ENCODE measurements around the gene MON1B.
A peak's percentile ranks its signal among the peaks of the same experiment; 100 is the strongest.
"Not testable (repeated sequence)": the region's sequence is repeated elsewhere in the genome, so short reads cannot be mapped to it uniquely, and the experiment has no call there.

The MON1B gene

DNA sequence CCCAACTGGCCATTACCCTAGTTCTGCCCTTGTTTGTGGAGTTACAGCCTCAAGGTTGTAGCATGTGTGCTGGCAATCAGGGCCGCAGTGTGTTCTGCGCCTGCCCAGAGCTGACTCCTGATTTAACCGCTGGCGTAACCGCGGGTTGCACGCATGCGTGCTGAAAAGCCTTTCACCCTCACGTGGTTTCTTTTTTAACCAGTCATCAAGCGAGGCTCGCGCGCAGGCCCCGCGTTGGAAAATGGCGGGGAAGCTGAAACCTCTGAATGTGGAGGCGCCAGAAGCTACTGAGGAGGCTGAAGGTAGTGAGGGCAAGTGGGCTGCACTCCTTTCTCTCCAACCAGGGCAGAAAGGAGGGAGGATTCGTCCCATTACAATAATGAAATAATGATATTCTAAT is 8.2 kb downstream of the MON1B start, which contains the start of gene SYCE1L:
Gene SYCE1L (plus strand): TSS at position 198 of the 400 bp plus-strand sequence. CDS start 44 bp downstream, at position 242.
- no peak for FAIRE-seq

DNA sequence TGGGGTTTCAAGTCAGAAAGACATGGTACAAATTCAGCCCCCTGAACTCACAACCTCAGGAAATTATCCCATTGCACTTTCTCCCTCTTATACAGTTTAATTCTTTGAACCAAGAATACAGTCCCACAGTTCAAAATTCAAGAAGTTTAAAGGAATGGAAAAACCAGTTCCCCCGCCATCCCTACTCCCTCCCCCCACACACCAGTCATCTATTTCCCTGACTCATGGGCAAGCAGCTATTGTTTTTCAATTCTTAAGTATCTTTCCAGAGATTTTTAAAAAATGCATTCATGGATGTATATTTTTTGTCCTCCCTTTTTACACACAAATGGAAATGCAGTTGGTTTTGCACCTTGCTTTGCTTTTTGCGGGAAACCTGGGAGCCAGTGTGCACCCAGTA is 15.5 kb downstream of the MON1B start:
- no peak for FAIRE-seq

DNA sequence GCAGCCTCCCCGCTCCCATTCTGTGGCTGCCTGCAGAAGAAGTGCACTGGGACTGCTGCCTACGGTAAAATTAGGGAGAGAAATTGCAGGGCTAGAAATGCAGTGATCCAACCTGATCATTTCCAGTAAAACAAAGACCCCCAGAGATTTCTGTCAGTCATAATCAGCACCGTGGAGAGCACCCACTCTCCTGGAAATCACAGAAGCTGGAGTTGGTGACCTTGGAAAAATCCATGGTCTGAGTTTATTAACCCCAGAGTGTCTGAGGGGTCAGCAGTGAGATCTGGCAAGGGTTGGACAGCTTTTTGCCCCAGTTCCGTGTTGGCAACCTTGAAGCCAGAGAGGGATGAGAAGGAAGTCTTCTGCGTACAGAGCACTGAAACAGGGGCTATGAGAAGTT is 16.0 kb downstream of the MON1B start:
- FAIRE-seq, result no peak

DNA sequence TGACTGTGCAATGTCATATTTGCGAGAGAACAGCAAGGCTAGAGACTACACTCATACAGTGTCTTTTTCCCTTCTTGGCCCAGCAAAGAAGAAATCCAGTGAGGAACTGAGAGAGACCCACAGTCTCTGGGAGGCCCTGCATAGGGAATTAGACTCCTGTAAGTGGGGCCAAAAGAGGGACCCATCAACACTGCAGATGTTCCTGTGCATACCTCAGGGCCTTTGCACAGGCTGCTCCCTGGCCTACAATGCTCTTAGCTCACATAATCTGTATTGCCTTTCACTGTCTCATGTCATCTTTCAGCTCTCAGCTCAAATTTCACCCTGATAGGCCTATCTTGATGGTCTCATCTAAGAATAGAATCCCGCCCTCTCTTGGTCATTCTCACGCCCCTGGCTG is 17.4 kb downstream of the MON1B start:
- no peak for FAIRE-seq

DNA sequence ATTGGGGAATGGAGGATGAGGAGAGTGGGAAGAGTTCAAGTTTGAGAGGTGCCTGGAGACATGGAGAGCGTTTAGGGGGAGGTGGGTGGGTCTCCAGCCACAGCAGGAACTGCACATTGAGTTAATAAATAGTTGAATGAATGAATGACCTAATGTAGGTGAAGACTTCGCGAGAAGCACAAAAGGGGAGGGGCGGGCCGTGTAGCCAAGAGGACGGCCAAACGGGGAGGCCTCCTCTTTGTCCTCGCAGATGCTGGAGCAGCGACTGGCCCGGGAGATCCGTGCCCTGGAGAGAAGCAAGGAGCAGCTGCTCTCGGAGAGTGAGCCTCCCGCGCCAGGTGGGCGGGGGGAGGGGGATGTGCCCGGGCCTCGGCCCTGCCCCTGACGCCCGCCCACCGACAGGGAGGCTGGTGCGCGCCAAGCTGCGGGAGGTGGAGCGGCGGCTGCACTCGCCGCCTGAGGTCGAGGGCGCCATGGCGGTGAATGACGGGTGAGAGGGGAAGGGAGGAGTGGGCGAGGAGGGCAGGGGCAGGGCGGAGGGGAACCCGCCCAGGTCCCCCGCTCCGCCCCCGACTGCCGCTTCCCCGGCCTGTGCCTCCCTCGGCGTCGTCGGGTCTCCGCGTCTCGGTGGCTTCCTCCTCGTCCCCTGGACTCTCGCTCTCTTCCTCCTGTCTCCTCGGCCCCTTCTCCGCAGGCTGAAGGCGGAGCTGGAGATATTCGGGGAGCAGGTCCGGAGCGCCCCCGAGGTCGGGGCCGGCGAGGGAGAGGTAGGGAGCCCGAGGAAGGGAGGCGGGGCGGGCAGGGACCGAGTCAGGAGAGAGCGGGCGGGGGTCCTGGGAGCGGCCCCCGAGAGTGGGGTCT is 21.1 kb downstream of the MON1B start:
- no peak for FAIRE-seq

DNA sequence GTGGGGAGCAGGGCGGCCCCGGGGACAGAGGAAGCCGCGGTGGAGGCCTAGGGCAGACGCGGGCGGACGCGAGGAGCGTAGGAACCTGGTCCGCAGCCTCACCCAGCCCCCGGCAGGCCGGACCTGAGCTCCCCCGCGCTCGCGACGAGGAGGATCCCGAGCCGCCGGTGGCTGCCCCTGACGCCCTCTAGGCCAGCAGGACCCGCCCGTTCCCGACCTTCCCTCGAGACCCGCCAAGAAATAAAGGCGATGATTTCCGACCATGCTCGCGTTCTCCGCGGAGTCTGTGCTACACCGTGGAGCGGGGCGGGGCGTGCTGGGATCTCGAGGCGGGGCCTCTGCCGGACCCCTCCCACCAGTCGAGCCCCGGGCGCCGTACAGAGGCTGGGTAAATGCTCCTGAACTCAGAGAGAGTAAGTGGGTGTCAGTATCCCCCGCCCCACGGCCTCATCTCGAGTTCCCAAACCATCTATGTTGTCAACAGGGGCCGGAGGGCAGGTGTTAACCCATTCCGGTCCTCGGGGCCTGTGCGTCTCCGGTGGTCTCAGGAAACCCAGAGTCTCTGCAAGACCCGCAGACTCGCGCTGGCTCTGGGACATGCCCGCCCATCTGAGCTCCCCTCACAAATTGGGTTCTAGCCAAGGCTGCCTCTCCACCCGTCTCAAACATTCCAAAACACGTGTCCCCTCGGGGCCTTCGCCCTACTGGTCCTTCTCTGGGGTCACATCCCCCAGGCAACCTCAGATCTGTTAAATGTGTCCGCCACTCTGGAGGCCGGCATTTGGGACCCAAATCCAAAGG is 22.0 kb downstream of the MON1B start:
- FAIRE-seq, result no peak

DNA sequence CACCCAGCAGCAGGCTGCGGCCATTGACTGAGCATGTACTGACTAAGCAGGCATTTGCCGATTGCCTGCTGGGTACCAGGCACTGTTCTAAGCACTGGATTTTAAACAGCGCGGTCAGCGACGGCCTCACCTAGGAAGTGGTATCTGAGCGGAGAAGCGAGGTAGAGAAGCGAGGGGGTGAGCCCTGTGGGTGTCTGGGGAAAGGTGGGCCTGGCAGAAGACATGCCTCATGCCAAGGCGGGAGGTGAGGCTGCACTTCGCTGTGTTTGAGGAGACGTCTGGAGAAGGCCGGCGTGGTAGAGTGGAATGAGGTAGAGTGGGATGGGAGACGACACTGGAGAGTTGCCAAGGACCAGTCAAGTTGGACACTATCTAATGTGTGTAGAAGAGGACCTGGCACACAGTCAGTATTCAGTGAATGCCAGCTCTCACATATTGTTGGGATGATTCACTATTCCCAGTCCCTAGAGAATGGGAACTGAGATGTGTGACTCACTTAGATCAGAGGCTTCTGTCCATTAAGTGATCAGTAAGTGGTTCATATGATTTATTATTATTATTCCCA is 22.6 kb downstream of the MON1B start:
- no peak for FAIRE-seq

DNA sequence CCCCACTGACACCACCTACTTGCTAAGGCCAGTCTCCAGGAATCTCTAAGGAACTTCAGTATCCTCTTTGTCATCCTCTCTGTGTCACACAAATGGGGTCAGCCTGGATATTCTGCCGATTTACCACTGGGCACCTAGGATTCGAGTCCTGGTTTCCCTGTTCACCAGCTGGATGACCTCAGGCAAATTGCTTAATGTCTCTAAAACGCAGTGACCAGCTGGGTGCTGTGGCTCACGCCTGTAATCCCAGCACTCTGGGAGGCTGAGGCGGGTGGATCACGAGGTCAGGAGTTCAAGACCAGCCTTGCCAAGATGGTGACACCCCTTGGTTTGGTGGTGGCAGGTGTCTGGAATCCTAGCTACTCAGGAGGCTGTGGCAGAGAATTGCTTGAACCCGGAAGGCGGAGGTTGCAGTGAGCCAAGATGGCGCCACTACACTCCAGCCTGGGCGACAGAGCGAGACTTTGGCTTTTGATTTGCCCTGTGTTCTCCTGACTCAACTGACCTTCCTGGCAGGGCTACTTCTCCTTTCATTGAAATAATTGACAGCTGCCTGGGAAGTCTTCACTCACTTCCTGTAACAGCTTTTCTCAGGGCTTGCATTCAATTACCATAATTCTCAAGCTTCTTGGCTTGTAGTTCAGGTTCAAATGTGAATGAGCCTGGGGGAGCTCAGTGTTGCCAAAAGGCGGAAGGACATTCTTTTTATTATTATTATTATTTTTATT is 23.6 kb downstream of the MON1B start:
- FAIRE-seq, result no peak

DNA sequence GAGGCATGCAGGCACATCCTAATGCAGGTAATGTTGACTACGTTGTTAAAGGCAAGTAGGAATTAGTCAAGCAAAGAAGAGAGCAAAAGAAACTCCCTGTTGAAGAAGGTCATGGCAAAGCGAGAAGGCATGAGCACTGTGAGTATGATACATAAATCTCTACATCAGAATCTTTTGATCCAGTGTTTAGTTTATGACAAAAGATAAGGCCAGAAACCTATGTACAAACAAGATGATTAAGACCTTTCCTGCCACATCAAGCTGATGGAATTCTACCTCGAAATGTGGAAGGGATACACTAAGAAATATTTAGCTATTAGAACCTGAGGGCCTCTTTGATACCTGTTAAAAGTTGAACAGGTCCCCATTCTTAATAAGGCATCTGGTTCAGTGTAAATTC is 28.4 kb downstream of the MON1B start:
- FAIRE-seq, result no peak

DNA sequence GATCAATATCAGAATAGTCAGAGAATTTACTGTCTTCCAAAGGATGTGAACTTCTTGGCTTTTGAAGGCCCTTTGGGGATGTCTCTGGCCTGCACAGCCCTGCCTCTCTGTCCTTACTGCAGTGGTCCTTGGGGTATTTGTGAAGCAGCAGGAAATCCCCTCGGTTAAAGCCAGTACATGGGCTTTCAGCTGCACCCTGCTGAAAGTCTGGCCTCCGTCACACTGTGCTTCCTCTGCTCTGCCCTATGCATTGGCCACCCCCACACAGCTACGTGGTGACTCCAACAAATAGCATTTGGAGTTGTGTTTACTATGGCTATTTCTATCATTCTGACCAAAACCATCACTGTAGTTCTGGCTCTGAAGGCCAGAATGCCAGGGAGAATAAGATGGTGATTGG is 29.4 kb downstream of the MON1B start:
- no peak for FAIRE-seq

DNA sequence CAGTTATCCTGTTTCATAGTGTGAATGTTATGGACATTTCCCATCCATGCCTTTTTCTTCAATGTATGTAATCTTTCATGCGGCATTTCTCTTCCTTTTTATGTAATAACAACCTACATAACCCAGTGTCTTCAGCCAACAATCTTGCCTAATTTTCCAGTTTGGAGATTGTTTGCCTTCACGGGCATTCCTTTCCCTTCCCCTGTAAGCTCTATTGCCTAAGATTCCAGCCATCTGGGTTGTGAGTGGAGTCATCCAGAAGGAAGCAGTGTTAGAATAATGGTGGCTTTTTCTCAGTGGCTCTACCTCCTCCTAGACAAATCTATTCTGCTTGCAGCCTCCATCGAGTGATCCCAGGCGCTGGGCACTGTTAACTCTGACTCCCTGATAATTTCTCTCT is 30.5 kb downstream of the MON1B start:
- FAIRE-seq, result no peak

DNA sequence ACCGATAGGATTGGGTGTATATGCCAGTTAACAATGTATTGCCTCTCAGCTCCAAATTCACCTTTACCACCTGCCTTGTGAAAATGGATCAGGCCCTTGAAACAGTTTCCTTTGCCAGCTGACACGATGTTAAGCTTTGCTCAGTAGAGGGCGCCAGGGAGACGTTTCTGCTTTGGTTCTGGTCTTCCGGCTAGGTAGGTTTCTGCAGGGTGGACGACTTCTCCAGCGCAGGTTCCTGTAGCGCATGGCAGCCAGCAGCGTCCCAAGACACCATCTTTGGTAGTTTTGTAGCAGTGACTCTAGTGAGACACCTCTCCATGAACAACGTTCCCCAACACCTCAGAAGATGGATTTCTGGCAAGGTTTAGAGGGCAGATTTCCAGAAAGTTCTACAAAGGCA is 32.2 kb downstream of the MON1B start:
- no peak for FAIRE-seq

DNA sequence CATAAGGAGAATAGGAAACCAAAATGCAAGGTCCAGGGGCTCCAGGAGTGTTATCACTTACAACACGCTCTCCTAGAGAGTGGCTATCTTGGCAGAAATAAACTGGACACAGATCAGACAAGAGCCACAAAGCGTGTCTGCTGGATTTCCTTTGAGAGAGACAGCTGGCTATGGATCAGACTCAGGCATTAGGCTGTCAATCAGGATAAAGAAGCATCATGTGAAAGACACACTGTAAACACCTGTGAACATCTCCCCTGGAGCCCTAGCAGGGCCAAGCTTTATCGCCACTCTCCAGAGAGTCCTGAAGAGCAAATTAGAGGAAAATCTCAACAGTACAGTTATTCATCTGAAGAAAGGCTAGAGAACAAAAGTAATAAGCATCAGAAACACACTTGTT is 34.2 kb downstream of the MON1B start:
- FAIRE-seq, result no peak

DNA sequence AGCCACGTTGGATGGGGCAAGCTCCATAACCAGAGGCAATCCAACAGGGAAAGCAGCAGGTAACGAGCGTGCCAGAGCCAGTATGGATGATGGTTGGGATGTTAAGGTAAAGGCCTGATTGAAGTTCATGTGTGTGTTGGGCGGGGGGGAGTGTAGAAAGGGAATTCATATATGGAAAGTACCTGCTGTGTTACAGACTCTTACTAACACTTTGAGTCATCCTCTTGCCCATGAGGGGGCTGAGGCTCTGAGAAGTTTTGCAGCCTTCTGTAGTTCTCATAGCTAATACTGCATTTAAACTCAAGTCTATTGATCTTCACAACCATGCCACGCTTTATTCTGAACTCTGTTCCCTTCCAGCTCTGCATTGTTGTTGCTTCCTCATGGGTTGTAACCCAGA is 36.8 kb downstream of the MON1B start:
- FAIRE-seq, result no peak

DNA sequence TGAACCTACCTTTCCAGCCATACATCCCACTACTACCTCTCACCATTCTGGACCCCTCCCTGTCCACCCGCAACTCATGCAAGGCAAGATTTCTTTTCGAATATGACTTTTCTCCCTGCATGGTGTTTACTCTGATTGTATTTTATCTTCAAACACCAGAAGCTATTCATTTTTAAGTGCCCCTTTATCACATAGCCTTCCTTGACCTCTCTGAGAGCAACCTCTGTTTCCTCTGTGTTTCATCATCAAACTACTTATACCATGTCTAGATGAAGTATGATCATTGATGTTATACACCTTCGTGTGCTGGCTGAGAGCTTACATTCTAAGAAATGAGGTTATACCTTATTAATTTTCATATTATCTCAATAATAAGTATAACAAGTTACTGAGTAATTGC is 40.1 kb downstream of the MON1B start:
- FAIRE-seq, result no peak

DNA sequence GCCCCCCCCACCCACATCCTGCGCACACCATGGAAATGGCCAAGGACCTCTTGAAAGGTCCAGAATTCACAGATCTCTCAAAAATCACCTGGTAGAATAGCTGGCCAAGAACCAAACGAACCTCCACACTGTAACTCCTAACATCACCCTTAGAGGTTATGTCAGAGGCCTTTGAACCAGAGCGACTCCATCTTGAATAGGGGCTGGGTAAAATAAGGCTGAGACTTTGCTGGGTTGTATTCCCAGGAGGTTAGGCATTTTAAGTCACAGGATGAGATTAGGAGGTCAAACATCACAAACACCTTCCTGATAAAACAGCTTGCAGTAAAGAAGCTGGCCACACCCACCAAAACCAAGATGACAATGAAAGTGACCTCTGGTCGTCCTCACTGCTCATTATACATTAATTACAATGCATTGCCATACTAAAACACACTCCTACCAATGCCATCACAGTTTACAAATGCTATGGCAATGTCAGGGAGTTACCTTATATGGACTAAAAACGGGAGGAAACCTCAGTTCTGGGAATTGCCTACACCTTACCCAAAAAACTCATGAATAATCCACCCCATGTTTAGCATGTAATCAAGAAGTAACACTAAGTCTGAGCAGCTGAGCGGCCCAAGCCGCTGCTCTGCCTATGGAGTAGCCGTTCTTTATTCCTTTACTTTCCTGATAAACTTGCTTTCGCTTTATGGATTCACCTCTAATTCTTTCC is 43.0 kb downstream of the MON1B start:
- no peak for FAIRE-seq

DNA sequence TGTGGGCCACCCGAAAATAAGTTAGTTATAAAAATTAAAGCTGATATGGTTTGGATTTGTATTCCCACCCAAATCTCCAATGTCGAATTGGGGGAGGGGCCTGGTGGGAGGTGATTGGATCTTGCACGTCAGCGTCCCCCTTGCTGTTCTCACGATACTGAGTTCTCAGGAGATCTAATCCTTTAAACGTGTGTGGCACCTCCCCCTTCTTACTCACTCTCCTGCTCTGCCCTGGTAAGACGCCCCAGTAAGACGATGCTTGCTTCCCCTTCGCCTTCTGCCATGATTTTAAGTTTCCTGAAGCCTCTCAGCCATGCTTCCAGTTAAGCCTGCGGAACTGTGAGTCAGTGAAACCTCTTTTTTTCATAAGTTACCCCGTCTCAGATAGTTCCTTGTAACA is 43.6 kb downstream of the MON1B start:
- FAIRE-seq, result no peak

DNA sequence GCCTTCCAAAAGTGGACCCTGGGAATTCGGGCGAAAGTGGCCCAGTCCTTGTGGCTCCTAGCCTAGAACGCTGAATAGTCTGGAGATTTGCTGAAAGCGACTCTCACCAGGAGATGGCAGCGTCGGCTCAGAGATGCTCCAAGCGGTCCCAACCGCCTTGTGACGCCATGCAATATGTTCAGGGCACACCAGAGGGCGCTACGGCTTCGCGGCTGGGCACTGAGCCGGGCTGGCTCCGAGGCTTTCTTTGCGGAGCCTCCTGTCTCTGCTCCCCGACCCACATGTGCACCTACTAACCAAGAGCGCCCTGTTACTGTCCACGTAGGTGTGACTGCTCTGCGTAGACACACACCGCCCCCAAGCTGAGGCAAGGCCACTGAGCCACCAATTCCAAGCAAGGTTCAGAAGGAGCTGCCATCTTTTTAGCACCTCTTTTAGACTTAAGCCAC is 45.1 kb downstream of the MON1B start:
- peak; percentile 75 for FAIRE-seq

DNA sequence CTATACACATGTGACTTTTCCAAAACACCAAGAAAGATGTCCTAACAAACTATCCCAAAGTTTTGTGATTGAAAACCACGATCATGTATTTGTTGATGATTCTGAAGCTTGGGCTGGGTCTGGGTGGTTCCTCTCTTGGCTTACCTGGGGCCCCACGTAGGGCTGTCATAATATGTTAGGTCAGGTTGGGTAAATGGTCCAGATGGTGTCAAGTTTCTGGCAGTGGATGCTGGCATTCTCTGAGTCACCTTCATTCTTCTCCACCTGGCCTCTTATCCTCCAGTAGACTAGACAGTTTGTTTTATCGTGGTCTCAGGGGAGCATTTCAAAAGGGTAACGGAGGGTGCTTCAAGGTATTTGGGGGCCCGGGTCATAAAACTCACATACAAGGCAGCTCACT is 47.6 kb downstream of the MON1B start:
- no peak for FAIRE-seq

DNA sequence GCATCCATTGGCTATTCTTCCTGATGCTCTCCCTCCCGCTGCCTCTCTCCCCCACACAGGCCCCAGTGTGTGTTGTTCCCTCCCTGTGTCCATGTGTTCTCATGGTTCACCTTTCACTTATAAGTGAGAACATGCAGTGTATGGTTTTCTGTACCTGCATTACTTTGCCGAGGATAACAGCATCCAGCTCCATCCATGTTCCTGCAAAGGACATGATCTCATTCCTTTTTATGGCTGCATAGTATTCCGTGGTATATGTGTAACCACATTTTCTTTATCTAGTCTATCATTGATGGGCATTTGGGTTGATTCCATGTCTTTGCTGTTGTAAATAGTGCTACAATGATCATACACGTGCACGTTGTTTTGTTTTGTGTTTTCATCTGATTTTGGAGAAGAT is 51.5 kb downstream of the MON1B start:
- FAIRE-seq, result not testable (repeated sequence)

DNA sequence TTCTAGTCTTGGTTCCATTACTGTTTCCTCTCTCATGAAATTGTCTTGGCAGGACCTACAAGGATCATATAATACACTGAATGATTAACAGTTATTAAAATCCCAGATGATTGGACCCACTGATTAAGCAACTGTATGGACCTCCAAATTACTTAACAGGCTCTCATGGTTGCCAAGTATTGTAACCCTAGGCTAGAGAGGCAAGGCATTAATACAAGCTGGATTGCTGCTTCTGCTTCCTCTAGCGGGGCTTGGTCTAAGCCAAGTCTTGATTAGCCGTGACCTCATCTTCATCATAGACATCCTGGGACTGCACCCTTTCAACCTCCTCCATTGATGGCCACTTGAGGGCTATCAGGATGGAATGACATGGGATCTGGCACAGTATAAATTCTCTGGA is 55.2 kb downstream of the MON1B start:
- no peak for FAIRE-seq

DNA sequence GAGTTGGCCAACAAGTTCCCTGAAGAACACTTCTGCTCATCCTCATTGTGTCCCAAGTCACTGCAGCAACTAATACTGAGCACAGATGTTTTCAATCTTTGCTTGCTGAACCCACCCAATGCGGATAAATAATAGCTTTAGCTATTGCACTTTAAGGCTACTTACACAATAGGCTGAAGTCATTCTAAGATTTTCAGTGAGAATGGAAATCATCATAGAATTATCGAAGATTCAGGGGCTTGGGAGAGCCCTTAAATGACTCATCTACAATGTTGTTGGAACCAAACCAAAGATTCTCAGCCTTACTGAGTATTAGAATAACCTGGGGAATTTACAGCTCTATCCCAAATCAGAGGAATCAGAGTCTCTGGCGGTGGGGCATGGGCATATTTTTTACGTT is 59.4 kb downstream of the MON1B start:
- FAIRE-seq, result no peak
